Endometrium (tissue), 2 donors: ENCODE measurements around the gene E4F1.

Source experiments
- FAIRE-seq: peaks from 2 replicates; lab custom pipeline; 2012; peaks lifted over from hg19 to GRCh38; lab: Jason Lieb, UNC
- donor health status: control.
- donor health status: control.

Gene E4F1

GRCh38 chr16:2223221-2223941 lies at the start of gene E4F1:
TSS of gene E4F1 (plus strand) at chr16:2223591. CDS start at chr16:2223614, 23 bp downstream.
- FAIRE-seq: peak; percentile 74

- no peak for FAIRE-seq
Observed at GRCh38 chr16:2173916-2174315, 49.5 kb upstream of the E4F1 start.

GRCh38 chr16:2174396-2175131 lies 48.8 kb upstream of the E4F1 start:
- FAIRE-seq: no peak

GRCh38 chr16:2175454-2175853 lies 47.9 kb upstream of the E4F1 start:
- FAIRE-seq: no peak

- FAIRE-seq: no peak
Observed at GRCh38 chr16:2176047-2176446, 47.3 kb upstream of the E4F1 start.

- no peak for FAIRE-seq
Observed at GRCh38 chr16:2177101-2177500, 46.3 kb upstream of the E4F1 start.

- no peak for FAIRE-seq
Observed at GRCh38 chr16:2177561-2177960, 45.8 kb upstream of the E4F1 start.

GRCh38 chr16:2178321-2179106 lies 44.9 kb upstream of the E4F1 start:
- no peak for FAIRE-seq

GRCh38 chr16:2179107-2179501 lies 44.3 kb upstream of the E4F1 start:
- no peak for FAIRE-seq

- FAIRE-seq: no peak
Observed at GRCh38 chr16:2179576-2179975, 43.8 kb upstream of the E4F1 start.

- no peak for FAIRE-seq
Observed at GRCh38 chr16:2180461-2180860, 42.9 kb upstream of the E4F1 start.

GRCh38 chr16:2180962-2181923 lies 42.1 kb upstream of the E4F1 start:
- no peak for FAIRE-seq

GRCh38 chr16:2181952-2182351 lies 41.4 kb upstream of the E4F1 start:
- FAIRE-seq: no peak

GRCh38 chr16:2183671-2184070 lies 39.7 kb upstream of the E4F1 start:
- no peak for FAIRE-seq

- no peak for FAIRE-seq
Observed at GRCh38 chr16:2184346-2184745, 39.0 kb upstream of the E4F1 start.

- FAIRE-seq: no peak
Observed at GRCh38 chr16:2184962-2185361, 38.4 kb upstream of the E4F1 start.

- no peak for FAIRE-seq
Observed at GRCh38 chr16:2186064-2186463, 37.3 kb upstream of the E4F1 start.

- no peak for FAIRE-seq
Observed at GRCh38 chr16:2186505-2186904, 36.9 kb upstream of the E4F1 start.

GRCh38 chr16:2187212-2187611 lies 36.2 kb upstream of the E4F1 start:
- FAIRE-seq: no peak

- FAIRE-seq: no peak
Observed at GRCh38 chr16:2188395-2188794, 35.0 kb upstream of the E4F1 start.

- no peak for FAIRE-seq
Observed at GRCh38 chr16:2189252-2189893, 34.0 kb upstream of the E4F1 start.
